Neural cell (in vitro differentiated cells): ENCODE data around the gene XRCC3. TPM values are rescaled to one million over a fixed set of nuclear protein-coding genes. Genes with fewer than 3 reads are reported as not detected.

Experiments
- H2AFZ ChIP-seq: fragments of 200-600, 300-800 bp; sonication (generic), shearing (Covaris generic); 2 replicates; pipeline ENCODE4 v1.6.0; 2014; ENCODE audit warnings: low read depth, mild to moderate bottlenecking, antibody characterized with exemption, low read length, moderate library complexity
- H3F3A ChIP-seq: fragments of 200-600 bp; shearing (Covaris generic); 2 replicates; pipeline ENCODE4 v1.6.1; 2016; ENCODE audit warnings: mild to moderate bottlenecking, moderate library complexity, mixed read lengths, antibody characterized with exemption, low read length; ENCODE audit not compliant: insufficient read depth, poor library complexity, severe bottlenecking
- H3K27ac ChIP-seq: fragments of 200-600, 300-800 bp; sonication (generic), shearing (Covaris generic); 2 replicates; pipeline ENCODE4 v1.5.1; 2014; ENCODE audit warnings: mild to moderate bottlenecking, low read length, moderate library complexity
- H3K27me3 ChIP-seq: fragments of 300-800, 200-600 bp; sonication (generic), shearing (Covaris generic); 2 replicates; pipeline ENCODE4 v1.6.0; 2014; ENCODE audit warnings: mild to moderate bottlenecking, low read depth, low read length, moderate library complexity; ENCODE audit not compliant: insufficient read depth
- H3K36me3 ChIP-seq: fragments of 300-800, 200-600 bp; sonication (generic), shearing (Covaris generic); 2 replicates; pipeline ENCODE4 v1.5.1; 2014; ENCODE audit warnings: mild to moderate bottlenecking, antibody characterized with exemption, low read length, moderate library complexity; ENCODE audit not compliant: insufficient read depth
- H3K4me2 ChIP-seq: fragments of 300-800, 200-600 bp; sonication (generic), shearing (Covaris generic); 2 replicates; pipeline ENCODE4 v1.6.0; 2014; ENCODE audit warnings: mild to moderate bottlenecking, low read length
- H3K4me3 ChIP-seq: fragments of 300-800, 200-600 bp; sonication (generic), shearing (Covaris generic); 2 replicates; pipeline ENCODE4 v1.5.1; 2014; ENCODE audit warnings: mild to moderate bottlenecking, low read length, moderate library complexity
- H3K79me2 ChIP-seq: fragments of 200-600 bp; shearing (Covaris generic); replicated peaks from 2 replicates; pipeline ENCODE4 v1.6.0; 2014; ENCODE audit warnings: mild to moderate bottlenecking, low read length, moderate library complexity; ENCODE audit not compliant: insufficient read depth
- H3K9ac ChIP-seq: fragments of 300-800, 200-600 bp; sonication (generic), shearing (Covaris generic); 2 replicates; pipeline ENCODE4 v1.6.1; 2016; ENCODE audit warnings: mild to moderate bottlenecking, low read length, mixed read lengths
- H3K9me2 ChIP-seq: fragments of 200-600 bp; shearing (Covaris generic); 2 replicates; pipeline ENCODE4 v1.6.1; 2016; ENCODE audit warnings: mild to moderate bottlenecking, low read length, mixed read lengths; ENCODE audit not compliant: insufficient read depth
- H3K9me3 ChIP-seq: fragments of 200-600, 300-800 bp; sonication (generic), shearing (Covaris generic); 2 replicates; pipeline ENCODE4 v1.6.1; 2016; ENCODE audit warnings: mild to moderate bottlenecking, mixed run types, low read length, moderate library complexity, mixed read lengths
- H4K20me1 ChIP-seq: fragments of 200-600 bp; shearing (Covaris generic); 2 replicates; pipeline ENCODE4 v1.6.1; 2016; ENCODE audit warnings: mild to moderate bottlenecking, mixed run types; ENCODE audit not compliant: insufficient read depth
- EP300 ChIP-seq: fragments of 450-650 bp; conservative IDR thresholded peaks from 2 replicates; pipeline ENCODE4 v1.6.1; 2014; ENCODE audit warnings: antibody characterized with exemption, mild to moderate bottlenecking, moderate library complexity; ENCODE audit not compliant: poor library complexity, severe bottlenecking
- EZH2 ChIP-seq: fragments of 200-600, 300-800 bp; shearing (Covaris generic), sonication (generic); IDR thresholded peaks from 2 replicates; pipeline ENCODE4 v1.6.1; 2014; ENCODE audit warnings: antibody characterized with exemption, low read length, borderline replicate concordance, mild to moderate bottlenecking; ENCODE audit not compliant: insufficient read depth, poor library complexity, severe bottlenecking
- MXI1 ChIP-seq: fragments of 450-650 bp; conservative IDR thresholded peaks from 2 replicates; pipeline ENCODE4 v1.6.1; 2014; ENCODE audit warnings: antibody characterized with exemption, mild to moderate bottlenecking; ENCODE audit not compliant: poor library complexity, severe bottlenecking
- POLR2AphosphoS5 ChIP-seq: IDR thresholded peaks from 2 replicates; pipeline ENCODE4 v1.6.1; 2012
- RAD21 ChIP-seq: fragments of 450-650 bp; conservative IDR thresholded peaks from 2 replicates; pipeline ENCODE4 v1.6.1; 2014; ENCODE audit warnings: antibody characterized with exemption, mild to moderate bottlenecking, moderate library complexity
- SMC3 ChIP-seq: fragments of 450-650 bp; conservative IDR thresholded peaks from 2 replicates; pipeline ENCODE4 v1.6.1; 2014; ENCODE audit warnings: antibody characterized with exemption, mild to moderate bottlenecking, moderate library complexity; ENCODE audit not compliant: poor library complexity
- TAF1 ChIP-seq: IDR thresholded peaks from 2 replicates; pipeline ENCODE4 v1.6.1; 2012; ENCODE audit warnings: low read depth
- polyA plus RNA-seq: library from polyadenylated mRNA; depleted of rRNA; stranded (reverse); fragments of >200 nt; gene quantifications from 2 replicates; pipeline ENCODE4 v1.2.3, GENCODE V29; 2014
- TF ChIP-seq, protein P1 (sequence below): fragments of 450-650 bp; IDR thresholded peaks from 2 replicates; pipeline ENCODE4 v1.5.1; 2014; ENCODE audit warnings: antibody characterized with exemption, mild to moderate bottlenecking, moderate library complexity; ENCODE audit not compliant: poor library complexity, severe bottlenecking
- TF ChIP-seq, protein P2 (sequence below): IDR thresholded peaks from 2 replicates; pipeline ENCODE4 v1.6.1; 2012; ENCODE audit warnings: borderline replicate concordance

XRCC3 gene
- polyA plus RNA-seq, 1 donor from 2014 or later = 14.6 TPM

DNA sequence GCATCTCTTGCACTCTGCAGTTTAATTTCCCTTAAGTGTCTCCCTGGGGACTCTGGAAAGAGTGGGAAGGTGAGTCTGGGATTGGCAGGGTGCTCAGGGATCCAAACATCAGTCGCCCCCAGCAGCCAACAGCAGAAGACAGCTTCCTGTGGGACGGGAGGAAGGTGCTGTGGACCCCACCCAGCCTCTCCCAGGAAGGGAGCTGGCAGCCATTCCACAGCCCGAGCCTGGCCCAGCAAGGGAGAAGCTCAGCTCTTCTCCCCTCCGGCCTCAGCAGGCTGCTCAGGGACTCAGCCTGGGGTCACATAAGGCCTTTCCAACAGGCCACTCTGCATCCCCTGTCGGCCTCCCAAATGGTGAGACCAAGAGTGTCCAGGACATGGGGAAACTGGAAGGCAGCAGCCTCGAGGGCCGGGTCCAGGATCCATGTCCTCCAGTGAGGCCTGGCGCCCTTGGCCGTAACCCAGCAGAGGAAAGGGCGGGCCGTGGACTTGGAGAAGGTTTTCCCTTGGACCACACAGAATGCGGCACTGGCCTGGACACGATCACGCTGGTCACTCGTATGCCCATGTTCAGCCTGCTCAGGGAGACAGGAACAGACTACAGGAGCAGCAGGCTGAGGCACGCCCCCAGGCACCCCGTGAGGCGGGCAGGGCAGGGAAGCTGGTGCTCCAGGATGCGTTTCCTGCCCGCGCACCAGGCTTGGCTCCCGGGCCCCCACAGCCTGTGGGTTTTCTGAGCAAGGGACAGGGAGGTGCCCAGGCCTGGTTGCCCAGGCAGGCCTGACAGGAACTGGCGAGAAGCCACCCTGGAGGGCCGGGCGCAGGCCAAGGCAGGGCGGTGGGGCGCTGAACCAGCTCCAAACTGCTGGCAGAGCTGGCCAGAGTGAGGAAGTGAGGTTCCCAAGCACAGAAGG is 3.5 kb downstream of the XRCC3 start:
- Histone ChIP-seq H3K36me3 (no peaks in the 10 kb centered on the region), H3K4me3 (no peak overlapping the region), H3K4me2 (no peak overlapping the region), H3K9me3 (no peaks in the 10 kb centered on the region), H3F3A (no peaks in the 10 kb centered on the region), H3K27ac (no peak overlapping the region), H3K9ac (no peak overlapping the region), H2AFZ (no peak overlapping the region), H3K27me3 (no peaks in the 10 kb centered on the region), H3K9me2 (no peaks in the 10 kb centered on the region), H4K20me1 (no peaks in the 10 kb centered on the region), H3K79me2 (peaks cover 13% of the 10 kb centered on the region)
- no peak for TF ChIP-seq RAD21
- TF ChIP-seq, protein P1, sequence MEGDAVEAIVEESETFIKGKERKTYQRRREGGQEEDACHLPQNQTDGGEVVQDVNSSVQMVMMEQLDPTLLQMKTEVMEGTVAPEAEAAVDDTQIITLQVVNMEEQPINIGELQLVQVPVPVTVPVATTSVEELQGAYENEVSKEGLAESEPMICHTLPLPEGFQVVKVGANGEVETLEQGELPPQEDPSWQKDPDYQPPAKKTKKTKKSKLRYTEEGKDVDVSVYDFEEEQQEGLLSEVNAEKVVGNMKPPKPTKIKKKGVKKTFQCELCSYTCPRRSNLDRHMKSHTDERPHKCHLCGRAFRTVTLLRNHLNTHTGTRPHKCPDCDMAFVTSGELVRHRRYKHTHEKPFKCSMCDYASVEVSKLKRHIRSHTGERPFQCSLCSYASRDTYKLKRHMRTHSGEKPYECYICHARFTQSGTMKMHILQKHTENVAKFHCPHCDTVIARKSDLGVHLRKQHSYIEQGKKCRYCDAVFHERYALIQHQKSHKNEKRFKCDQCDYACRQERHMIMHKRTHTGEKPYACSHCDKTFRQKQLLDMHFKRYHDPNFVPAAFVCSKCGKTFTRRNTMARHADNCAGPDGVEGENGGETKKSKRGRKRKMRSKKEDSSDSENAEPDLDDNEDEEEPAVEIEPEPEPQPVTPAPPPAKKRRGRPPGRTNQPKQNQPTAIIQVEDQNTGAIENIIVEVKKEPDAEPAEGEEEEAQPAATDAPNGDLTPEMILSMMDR = no peak
- TF ChIP-seq EZH2 = no peak
- TF ChIP-seq MXI1 = no peak
- no peak for TF ChIP-seq SMC3
- no peak for TF ChIP-seq TAF1
- TF ChIP-seq EP300 = no peak
- no peak for TF ChIP-seq POLR2AphosphoS5
- TF ChIP-seq, protein P2, sequence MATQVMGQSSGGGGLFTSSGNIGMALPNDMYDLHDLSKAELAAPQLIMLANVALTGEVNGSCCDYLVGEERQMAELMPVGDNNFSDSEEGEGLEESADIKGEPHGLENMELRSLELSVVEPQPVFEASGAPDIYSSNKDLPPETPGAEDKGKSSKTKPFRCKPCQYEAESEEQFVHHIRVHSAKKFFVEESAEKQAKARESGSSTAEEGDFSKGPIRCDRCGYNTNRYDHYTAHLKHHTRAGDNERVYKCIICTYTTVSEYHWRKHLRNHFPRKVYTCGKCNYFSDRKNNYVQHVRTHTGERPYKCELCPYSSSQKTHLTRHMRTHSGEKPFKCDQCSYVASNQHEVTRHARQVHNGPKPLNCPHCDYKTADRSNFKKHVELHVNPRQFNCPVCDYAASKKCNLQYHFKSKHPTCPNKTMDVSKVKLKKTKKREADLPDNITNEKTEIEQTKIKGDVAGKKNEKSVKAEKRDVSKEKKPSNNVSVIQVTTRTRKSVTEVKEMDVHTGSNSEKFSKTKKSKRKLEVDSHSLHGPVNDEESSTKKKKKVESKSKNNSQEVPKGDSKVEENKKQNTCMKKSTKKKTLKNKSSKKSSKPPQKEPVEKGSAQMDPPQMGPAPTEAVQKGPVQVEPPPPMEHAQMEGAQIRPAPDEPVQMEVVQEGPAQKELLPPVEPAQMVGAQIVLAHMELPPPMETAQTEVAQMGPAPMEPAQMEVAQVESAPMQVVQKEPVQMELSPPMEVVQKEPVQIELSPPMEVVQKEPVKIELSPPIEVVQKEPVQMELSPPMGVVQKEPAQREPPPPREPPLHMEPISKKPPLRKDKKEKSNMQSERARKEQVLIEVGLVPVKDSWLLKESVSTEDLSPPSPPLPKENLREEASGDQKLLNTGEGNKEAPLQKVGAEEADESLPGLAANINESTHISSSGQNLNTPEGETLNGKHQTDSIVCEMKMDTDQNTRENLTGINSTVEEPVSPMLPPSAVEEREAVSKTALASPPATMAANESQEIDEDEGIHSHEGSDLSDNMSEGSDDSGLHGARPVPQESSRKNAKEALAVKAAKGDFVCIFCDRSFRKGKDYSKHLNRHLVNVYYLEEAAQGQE = no peak

DNA sequence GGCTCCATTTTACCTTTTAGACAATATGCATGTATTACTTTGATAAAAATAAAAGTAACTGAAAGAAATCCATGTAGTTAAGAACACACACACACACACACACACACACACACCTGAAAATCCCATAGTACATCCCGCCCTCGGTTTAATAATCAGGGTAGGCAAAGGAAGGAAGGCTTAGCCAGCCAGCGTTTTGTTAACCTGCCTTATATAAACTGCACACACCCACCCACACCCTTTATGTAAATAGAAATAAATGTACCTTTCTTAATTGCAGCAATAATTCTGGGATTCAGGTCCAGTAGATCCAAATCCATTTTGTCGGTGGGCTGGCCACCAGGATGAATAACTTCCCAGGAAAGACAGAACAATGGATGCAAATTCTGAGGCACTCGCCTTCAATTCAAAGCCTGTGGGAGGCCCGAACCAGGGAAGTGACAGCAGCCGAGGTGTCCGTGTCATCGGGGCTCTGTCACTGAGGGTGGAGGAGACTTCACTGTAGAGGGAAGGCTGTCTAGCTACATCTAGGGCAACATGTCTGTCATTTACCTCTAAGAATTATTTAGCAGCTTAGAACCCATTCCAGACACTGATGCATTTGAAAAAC is 4.4 kb downstream of the XRCC3 start:
- Histone ChIP-seq H3F3A (no peaks in the 10 kb centered on the region), H3K9me2 (no peaks in the 10 kb centered on the region), H3K36me3 (no peaks in the 10 kb centered on the region), H3K27ac (no peak overlapping the region), H4K20me1 (no peaks in the 10 kb centered on the region), H3K9ac (no peak overlapping the region), H3K27me3 (no peaks in the 10 kb centered on the region), H3K4me3 (no peak overlapping the region), H3K9me3 (no peaks in the 10 kb centered on the region), H3K79me2 (peaks cover 5% of the 10 kb centered on the region), H3K4me2 (no peak overlapping the region), H2AFZ (no peak overlapping the region)
- TF ChIP-seq EZH2 = no peak
